ENCODE results near the gene CTXN3.

CTXN3 gene

GRCh38 chr5:127645300-127645726, 3.6 kb upstream of the CTXN3 start:
- H3K4me3 ChIP-seq (ENCODE audit: low read depth, low read length): no peak overlapping the region
- no peak for DNase-seq (ENCODE audit: low read depth)
- TF ChIP-seq CTCF (IDR thresholded peaks at IDR 0.05; ENCODE audit: insufficient read depth, low read depth, low read length, missing control alignments): no peak

- H3K4me3 ChIP-seq (ENCODE audit: low read depth, low read length): no peak overlapping the region
- DNase-seq (ENCODE audit: low read depth): no peak
- no peak for TF ChIP-seq CTCF (IDR thresholded peaks at IDR 0.05; ENCODE audit: insufficient read depth, low read depth, low read length, missing control alignments)
Observed at GRCh38 chr5:127647361-127647958, 1.4 kb upstream of the CTXN3 start.

DNA sequence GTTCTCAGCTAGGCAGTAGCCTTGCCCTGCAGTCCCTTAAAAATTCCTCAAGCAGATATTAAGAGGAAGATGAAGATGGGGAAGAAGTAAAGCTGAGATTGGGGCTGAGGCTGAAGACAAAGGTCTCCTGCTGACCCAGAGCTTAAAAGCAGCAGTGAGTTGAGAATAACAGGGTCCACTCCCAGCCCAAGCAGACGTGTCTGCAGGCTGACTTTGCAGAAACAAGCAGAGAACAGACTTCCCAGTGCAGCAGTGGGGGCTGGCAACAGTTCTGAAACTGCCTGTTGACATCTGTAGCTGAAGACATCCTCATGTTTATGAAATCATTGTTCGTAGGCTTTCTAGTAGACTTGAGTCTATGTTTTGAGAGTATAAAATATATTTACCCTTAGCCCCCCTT, 1.1 kb downstream of the CTXN3 start:
- no peak for TF ChIP-seq CTCF (IDR thresholded peaks at IDR 0.05; ENCODE audit: insufficient read depth, low read depth, low read length, missing control alignments)
- no peak overlapping the region for H3K4me3 ChIP-seq (ENCODE audit: low read depth, low read length)
- no peak for DNase-seq (ENCODE audit: low read depth)

DNA sequence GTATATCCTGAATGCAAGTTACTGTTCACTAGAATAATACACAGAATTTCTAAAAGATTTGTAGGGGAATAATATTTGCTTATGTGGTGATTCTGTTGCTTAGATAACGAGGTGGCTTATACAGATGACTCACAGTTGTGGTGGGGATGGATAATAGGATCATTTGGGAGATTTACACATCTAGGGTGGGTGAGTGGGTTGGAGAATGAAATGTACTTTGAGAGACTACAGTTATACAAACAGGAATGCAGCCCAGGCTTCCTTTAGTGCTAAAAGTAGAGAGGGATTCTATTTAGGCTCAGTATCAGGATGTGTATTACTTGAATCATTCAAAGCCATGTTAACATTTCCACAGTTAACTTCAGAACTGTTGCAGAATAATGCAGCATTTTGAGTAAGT, 1.8 kb downstream of the CTXN3 start:
- H3K4me3 ChIP-seq (ENCODE audit: low read depth, low read length): no peak overlapping the region
- DNase-seq (ENCODE audit: low read depth): no peak
- TF ChIP-seq CTCF (IDR thresholded peaks at IDR 0.05; ENCODE audit: insufficient read depth, low read depth, low read length, missing control alignments): no peak

GRCh38 chr5:127652952-127653611, 4.2 kb downstream of the CTXN3 start:
- DNase-seq (ENCODE audit: low read depth): peak; percentile 21
- no peak for TF ChIP-seq CTCF (IDR thresholded peaks at IDR 0.05; ENCODE audit: insufficient read depth, low read depth, low read length, missing control alignments)
- H3K4me3 ChIP-seq (ENCODE audit: low read depth, low read length): no peak overlapping the region

GRCh38 chr5:127656825-127657224, 7.9 kb downstream of the CTXN3 start:
- no peak for DNase-seq (ENCODE audit: low read depth)
- H3K4me3 ChIP-seq (ENCODE audit: low read depth, low read length): no peak overlapping the region
- TF ChIP-seq CTCF (IDR thresholded peaks at IDR 0.05; ENCODE audit: insufficient read depth, low read depth, low read length, missing control alignments): no peak

Measured in GM12865 (cell line).